Measurements from ENCODE around the gene POLR3GL.
"Not testable (repeated sequence)": the region's sequence is repeated elsewhere in the genome, so short reads cannot be mapped to it uniquely, and the experiment has no call there.

POLR3GL gene

GRCh38 chr1:146013559-146013922 lies 49.1 kb downstream of the POLR3GL start:
- Mint-ChIP-seq H3K9me3 (no peaks in the 10 kb centered on the region), H3K27ac (no peak overlapping the region), H3K27me3 (peaks cover 33% of the 10 kb centered on the region), H3K4me3 (no peak overlapping the region), H3K36me3 (no peaks in the 10 kb centered on the region), H3K4me1 (peaks cover 15% of the 10 kb centered on the region)
- CTCF ChIA-PET: interaction anchor here (8.6 to 8.8 kb wide), 2 partner anchors 34 to 167 kb away, joined by 106 to 154 read pairs; partner anchors contain the start of gene NUDT17
- no peak for DNase-seq

DNA sequence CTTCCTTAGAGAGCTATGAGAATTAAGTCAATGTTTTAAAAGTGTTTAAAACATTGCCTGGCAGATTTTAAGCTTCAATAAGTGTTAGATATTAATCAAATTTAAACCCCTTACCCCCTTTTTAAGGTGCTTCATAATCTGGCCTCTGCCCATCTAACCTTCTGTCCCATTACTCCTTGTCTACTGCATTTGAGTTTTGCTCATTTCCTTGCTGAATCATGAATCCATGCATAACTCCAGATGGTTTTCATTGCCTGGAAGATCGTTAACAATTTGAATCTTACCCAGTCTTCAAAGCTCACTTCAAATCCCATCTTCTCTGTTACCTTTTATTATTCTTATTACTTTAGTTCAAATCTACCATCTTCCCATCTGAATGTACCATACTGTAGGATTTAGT lies 52.4 kb downstream of the POLR3GL start:
- H3K9me3 Mint-ChIP-seq: no peaks in the 10 kb centered on the region
- H3K4me1 Mint-ChIP-seq: peaks cover 14% of the 10 kb centered on the region
- H3K27ac Mint-ChIP-seq: no peak overlapping the region
- DNase-seq: no peak
- H3K4me3 Mint-ChIP-seq: no peak overlapping the region
- peaks cover 67% of the 10 kb centered on the region for H3K27me3 Mint-ChIP-seq
- H3K36me3 Mint-ChIP-seq: no peaks in the 10 kb centered on the region
- CTCF ChIA-PET: interaction anchor here (1.0 to 3.3 kb wide), 6 partner anchors 28 to 172 kb away, joined by 3 to 23 read pairs (median 5); partner anchors contain the start of gene NUDT17

GRCh38 chr1:146019231-146020057 lies 55.0 kb downstream of the POLR3GL start:
- Mint-ChIP-seq H3K27ac (no peak overlapping the region), H3K9me3 (no peaks in the 10 kb centered on the region), H3K36me3 (no peaks in the 10 kb centered on the region), H3K4me3 (no peak overlapping the region), H3K4me1 (peaks cover 9% of the 10 kb centered on the region), H3K27me3 (peaks cover 85% of the 10 kb centered on the region)
- CTCF ChIA-PET: interaction anchor here (1.5 kb wide), 1 partner anchor 173 kb away, joined by 4 read pairs; the partner anchor contains the start of gene NUDT17
- DNase-seq: no peak

GRCh38 chr1:146020058-146021049 lies 55.9 kb downstream of the POLR3GL start:
- CTCF ChIA-PET: interaction anchor here (1.0 to 2.2 kb wide), 3 partner anchors 13 to 174 kb away, joined by 3 to 11 read pairs (median 4); partner anchors contain the start of gene NUDT17
- Mint-ChIP-seq H3K27ac (no peak overlapping the region), H3K4me3 (no peak overlapping the region), H3K27me3 (peaks cover 87% of the 10 kb centered on the region), H3K4me1 (peaks cover 9% of the 10 kb centered on the region), H3K36me3 (no peaks in the 10 kb centered on the region), H3K9me3 (no peaks in the 10 kb centered on the region)
- no peak for DNase-seq

DNA sequence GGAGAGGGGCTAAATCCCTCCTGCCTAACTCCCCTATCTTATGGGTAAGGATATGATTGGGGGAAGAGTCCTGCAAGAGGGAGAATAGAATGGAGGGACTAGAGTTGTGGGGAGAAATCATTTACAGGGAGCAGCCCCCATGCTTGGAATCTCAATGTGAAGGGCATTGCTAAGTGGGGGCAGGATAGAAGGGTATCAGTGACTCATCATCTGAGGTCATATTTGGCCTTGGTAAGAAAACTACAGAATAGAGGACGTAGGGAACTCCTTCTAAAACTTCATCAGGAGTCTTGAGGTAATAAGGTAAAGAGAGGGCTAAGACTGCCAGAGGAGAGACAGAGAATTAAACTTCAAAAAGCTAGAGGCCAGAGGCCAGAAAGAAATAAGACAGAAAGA lies 56.6 kb downstream of the POLR3GL start:
- Mint-ChIP-seq H3K4me1 (peaks cover 9% of the 10 kb centered on the region), H3K36me3 (no peaks in the 10 kb centered on the region), H3K27ac (no peak overlapping the region), H3K9me3 (no peaks in the 10 kb centered on the region), H3K4me3 (no peak overlapping the region), H3K27me3 (peaks cover 83% of the 10 kb centered on the region)
- no peak for DNase-seq
- CTCF ChIA-PET: interaction anchor here (1.0 to 2.2 kb wide), 3 partner anchors 12 to 176 kb away, joined by 3 to 11 read pairs (median 3); partner anchors contain the start of gene NUDT17

- CTCF ChIA-PET: interaction anchor here (1.0 to 2.2 kb wide), 4 partner anchors 11 to 176 kb away, joined by 3 to 11 read pairs (median 4); partner anchors contain the start of gene NUDT17
- Mint-ChIP-seq H3K27me3 (peaks cover 80% of the 10 kb centered on the region), H3K36me3 (no peaks in the 10 kb centered on the region), H3K4me1 (peaks cover 9% of the 10 kb centered on the region), H3K27ac (no peak within 1 kb of the TSS), H3K9me3 (no peaks in the 10 kb centered on the region), H3K4me3 (no peak within 1 kb of the TSS)
- DNase-seq: no peak
Observed at GRCh38 chr1:146021622-146022402, 57.3 kb downstream of the POLR3GL start, which contains the start of gene HJV. Gene HJV, minus strand, starts transcription at chr1:146021735. Its CDS starts 1,504 bp downstream, at chr1:146020231.

DNA sequence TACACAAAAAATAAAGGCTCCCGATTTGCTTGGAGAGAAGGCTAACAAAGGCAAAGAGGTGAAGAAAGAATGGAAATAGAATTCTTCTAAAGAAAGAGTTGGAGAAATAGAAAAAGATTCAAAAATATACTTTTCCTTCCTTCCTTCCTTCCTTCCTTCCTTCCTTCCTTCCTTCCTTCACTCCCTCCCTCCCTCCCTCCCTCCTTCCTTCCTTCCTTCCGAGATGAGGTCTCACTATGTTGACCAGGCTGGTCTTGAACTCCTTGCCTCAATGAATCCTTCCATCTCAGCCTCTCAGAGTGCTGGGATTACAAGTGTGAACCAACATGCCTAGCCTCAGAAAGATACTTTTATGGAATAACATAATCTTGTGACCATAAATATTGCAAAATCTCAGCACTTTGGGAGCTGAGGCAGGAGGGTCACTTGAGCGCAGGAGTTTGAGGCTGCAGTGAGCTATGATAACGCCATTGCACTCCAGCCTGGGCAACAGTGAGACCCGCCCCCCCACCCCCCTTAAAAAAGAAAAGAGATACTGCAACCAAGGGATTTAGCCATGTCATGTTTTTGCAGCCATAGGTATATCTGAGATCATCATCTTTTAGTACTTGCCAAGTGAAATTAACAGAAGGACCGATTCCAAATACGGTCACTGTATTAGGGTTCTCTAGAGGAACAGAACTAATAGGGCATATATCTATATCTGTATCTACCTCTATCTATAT lies 58.1 kb downstream of the POLR3GL start:
- Mint-ChIP-seq H3K36me3 (no peaks in the 10 kb centered on the region), H3K4me1 (peaks cover 9% of the 10 kb centered on the region), H3K9me3 (no peaks in the 10 kb centered on the region), H3K27ac (no peak overlapping the region), H3K27me3 (peaks cover 78% of the 10 kb centered on the region), H3K4me3 (no peak overlapping the region)
- DNase-seq: no peak
- CTCF ChIA-PET: interaction anchor here (1.0 kb wide), 1 partner anchor 131 kb away, joined by 4 read pairs; no protein-coding TSS in a partner anchor

DNA sequence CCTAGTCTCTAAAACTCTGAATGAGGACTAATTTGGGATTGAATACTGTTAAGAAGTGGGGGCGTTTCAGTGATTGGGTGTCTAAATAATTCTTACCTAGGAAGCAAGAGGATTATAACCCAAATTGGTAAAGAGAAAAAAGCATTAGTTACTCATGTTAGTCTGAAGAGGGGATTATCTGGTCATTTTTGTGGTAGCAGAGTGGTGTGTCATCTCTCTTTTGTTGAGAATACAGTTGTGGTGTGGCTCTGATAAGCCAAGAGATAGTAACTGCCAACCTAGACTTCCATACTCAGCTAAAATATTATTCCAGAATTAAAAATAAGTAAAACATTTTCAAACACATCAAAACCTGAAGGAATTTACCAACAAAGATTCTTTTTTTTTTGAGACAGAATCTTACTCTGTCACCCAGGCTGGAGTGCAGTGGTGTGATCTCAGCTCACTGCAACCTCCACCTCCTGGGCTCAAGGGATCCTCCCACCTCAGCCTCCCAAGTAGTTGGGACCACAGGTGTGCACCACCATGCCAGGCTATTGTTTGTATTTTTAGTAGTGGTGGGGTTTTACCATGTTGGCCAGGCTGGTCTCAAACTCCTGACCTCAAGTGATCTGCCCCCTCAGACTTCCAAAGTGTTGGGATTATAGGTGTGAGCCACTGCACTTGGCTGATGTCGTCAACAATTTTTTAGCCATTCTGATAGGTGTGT lies 61.5 kb downstream of the POLR3GL start:
- H3K27me3 Mint-ChIP-seq: peaks cover 61% of the 10 kb centered on the region
- H3K4me3 Mint-ChIP-seq, H3K27ac Mint-ChIP-seq, H3K4me1 Mint-ChIP-seq, H3K36me3 Mint-ChIP-seq, CTCF ChIA-PET, H3K9me3 Mint-ChIP-seq, DNase-seq: not testable (repeated sequence)

DNA sequence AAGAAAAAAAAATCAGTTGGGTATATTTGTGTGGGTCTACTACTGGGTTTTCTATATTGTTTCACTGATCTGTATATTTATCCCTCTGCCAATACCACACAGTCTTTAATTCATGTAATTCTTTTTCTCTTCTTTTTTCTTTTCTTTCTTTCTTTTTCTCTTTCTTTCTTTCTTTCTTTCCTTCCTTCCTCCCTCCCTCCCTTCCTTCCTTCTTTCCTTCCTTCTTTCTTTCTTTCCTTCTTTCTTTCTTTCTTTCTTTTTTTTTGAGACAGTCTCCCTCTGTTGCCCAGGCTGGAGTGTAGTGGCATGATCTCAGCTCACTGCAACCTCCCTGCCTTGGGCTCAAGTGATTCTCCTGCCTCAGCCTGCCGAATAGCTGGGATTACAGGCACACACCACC lies 62.2 kb downstream of the POLR3GL start:
- peaks cover 60% of the 10 kb centered on the region for H3K27me3 Mint-ChIP-seq
- not testable (repeated sequence) for H3K27ac Mint-ChIP-seq, H3K36me3 Mint-ChIP-seq, DNase-seq, H3K9me3 Mint-ChIP-seq, H3K4me1 Mint-ChIP-seq, H3K4me3 Mint-ChIP-seq
- CTCF ChIA-PET: interaction anchor here (1.1 kb wide), 1 partner anchor 134 kb away, joined by 3 read pairs; no protein-coding TSS in a partner anchor

Data from activated naive CD4-positive, alpha-beta T cell treated with anti-CD3 and anti-CD28 coated beads, Interleukin-2, amount 10 ng/mL, durations not matched to agents 7 days and 5 days (primary cell).